HG03469 (cell line): ENCODE data around the gene EMC1.
"Not testable (repeated sequence)": the region's sequence is repeated elsewhere in the genome, so short reads cannot be mapped to it uniquely, and the experiment has no call there.

Source experiments
- ATAC-seq: cut with Tn5 transposase; IDR thresholded peaks from one replicate; pipeline ENCODE4 v1.9.1; 2021; ENCODE audit warnings: mild to moderate bottlenecking, moderate library complexity, moderate number of reproducible peaks; ENCODE audit not compliant: unreplicated experiment

The EMC1 gene

DNA sequence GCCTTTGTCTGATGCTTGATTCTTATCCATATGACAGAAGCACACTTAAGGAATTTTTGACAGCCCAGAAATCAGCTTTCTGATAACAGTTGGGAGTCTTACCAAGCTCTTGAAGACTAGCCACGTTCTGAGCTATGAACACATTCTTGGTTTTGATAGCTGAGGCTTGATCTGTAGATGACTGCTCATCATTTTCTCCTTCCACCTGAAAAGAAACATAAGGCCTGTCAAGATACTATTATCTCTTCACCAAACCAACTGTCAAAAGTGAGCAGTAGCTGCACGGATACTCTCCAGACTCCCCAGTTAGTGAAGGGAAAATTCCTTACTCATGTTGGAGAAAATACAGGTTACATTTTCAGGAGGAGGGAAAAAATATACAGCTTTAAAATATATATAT is 53.5 kb downstream of the EMC1 start:
- no peak for ATAC-seq

DNA sequence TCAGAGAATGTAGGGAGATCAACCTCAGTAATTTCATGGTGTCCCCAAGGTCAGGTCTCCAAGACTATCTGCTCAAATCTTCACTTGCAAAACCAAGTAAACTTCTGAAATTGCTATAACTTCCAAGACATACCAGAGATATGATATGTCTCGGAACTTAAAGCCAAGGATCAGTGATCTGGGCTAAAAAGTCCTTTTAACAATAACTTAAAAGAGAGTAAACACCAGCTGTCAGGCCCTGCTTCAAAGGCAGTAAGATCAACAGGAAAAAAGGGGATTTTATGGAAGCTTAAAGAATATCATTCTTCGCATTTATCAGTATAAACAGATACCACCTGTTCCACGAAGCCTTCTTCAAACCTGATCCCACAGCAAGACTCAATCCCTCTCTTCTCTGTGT is 55.0 kb downstream of the EMC1 start:
- ATAC-seq, result no peak

DNA sequence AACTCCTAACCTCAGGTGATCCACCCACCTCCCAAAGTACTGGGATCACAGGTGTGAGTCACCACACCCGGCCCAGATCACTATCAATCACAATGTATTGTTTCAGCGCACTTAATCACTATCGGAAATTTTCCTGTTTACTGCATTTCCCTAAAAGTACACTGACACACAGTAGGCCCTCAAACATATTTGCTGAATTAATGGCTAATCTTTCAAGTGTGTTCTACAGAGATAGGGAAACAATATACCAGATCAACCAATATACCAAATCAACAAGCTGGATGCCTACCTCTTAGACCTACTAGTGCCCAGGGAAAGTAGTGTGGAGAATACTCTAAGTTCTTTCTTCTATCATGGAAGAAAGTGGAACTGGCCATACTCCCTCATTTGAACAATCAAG is 58.3 kb downstream of the EMC1 start:
- ATAC-seq, result no peak

DNA sequence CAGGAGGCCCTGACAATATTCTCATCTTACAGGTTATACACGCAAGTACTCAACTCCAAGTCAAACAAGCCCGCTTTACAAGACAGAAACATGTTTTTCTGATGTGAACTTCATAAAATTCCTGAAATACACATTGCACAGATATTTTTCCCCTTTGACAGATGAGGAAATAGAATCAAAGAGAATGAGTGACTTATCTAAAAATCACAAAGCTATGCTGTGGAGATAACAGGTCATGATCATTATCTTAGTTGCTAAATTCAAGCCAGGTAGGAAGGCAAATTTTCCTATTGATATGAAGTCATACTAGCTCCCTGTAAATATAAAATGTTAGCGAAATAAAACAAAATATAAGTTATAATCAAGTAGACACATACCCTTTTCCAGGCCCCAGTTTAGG is 59.5 kb downstream of the EMC1 start:
- ATAC-seq, result no peak

DNA sequence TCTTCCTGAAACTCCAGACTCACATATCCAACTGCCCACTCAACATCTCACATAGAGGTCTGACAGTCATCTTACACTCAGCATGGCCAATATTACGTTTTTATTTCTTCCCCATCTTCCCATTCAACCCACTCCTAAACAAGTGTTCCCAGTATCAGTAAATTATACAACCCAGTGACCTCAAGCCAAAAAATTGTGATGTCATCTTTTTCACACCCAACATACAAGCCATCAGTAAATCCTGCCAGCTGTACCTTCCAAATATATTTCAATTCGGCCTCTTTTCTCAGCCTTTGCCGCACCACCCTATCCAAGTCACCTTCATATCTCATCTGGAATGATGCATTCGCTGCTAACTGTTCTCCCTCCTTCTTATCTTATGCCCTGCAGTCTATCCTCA is 60.9 kb downstream of the EMC1 start:
- ATAC-seq, result no peak

DNA sequence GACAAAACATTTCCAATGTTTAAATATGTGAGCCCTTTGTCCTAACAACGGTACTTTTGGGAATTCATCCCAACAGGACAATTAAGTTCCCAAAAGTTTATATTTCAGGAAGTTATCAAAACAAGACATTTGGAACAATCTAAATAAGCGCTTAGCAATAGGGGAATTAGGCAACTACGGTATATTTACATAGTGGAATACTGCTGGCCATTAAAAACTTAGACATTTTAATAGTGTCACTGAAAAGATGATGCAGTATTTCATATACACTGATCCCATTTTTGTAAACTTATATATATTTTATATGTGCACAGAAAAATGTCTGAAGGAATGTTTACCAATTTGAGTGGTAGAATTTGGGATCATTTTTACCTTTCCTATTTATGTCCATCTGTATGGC is 62.1 kb downstream of the EMC1 start:
- no peak for ATAC-seq

DNA sequence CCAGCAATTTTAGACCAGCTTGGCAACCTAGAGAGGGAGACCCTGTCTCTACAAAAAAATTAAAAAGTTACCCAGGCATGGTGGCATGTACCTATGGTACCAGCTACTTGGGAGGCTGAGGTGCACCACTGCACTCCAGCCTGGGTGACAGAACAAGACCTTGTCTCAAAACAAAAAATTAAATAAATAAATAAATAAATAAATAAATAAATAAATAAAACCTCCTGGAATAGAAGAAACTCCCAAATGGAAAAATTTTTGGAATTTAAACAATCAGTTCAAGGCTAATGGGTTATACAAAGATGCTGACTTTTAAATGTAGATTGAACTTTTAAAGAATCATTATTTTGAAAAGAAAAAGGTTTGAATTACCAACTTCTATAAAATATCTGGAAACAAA is 63.5 kb downstream of the EMC1 start:
- ATAC-seq, result no peak

DNA sequence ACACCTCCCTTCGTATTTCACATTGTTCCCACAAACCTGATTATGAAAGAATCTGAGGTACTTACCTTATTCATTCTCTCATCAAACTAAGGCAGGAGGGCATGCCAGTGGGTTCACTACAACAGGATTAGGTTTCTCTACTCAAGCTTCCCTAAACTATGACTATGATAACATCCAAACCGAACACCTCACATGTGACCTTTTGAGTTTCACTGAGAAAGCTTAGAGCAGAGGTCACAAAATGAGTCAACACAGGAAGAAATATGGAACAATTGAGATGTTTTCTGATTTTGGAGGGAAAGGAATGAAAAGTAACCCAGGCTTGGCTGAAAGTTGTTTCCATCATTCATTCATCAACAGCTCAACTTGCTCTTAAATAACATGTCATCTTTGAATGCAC is 65.3 kb downstream of the EMC1 start:
- no peak for ATAC-seq

DNA sequence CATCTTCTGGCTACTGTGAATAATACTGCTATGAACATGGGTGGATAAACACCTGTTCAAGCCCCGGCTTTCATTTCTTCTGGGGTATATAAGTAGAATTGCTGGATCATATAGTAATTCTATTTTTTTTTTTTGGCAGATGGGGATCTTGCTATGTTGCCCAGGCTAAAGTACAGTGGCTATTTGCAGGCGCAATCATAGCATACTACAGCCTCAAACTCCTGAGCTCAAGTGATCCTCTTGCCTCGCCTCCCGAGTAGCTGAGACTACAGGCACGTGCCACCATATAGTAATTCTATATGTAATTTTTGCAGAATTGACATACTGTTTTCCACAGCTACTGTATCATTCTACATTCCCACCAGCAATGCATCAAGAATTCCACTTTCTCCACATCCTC is 69.1 kb downstream of the EMC1 start:
- ATAC-seq, result no peak

DNA sequence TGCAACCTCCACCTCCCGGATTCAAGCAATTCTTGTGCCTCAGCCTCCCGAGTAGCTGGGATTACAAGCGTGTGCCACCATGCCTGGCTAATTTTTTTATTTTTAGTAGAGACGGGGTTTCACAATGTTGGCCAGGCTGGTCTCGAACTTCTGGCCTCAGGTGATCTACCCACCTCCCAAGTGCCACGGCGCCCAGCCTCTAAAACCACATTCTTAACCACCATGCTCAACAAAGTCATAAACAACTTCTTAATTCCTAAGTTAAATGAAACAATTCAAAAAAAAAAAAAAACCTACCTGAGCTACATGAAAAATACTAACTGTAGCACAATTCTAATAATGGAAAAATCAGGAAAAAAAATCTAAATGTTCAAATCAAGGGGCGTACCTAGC is 71.1 kb downstream of the EMC1 start:
- ATAC-seq, result not testable (repeated sequence)

DNA sequence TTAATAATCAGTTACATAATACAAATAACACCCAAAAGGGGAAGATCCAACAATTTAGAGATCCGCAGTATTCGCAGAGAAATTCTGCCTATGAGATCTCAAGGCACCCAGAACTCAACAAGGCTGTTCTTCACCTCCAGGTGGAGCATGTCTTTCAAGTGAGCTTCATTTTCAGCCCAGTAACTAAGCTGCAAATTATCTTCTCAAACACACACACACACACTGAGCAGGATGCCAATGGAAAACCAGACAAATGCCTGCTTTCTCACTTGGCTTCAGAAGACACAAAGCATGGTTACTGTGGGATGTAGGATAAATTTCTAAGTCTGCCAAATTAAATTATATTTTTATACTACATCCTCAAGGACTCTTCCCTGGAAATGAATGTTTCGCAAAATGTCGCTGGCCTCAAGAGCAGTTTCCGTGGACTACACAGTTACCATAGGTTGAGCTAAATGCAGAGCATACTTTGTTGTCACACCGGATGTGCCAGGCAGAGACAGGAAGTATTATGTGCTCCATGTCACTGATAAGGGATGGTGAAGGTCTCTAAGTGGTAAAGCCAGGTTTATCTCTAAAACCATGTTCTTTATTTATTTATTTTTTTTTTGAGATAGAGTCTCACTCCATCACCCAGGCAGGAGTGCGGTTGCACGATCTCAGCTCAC is 71.6 kb downstream of the EMC1 start:
- ATAC-seq, result no peak

DNA sequence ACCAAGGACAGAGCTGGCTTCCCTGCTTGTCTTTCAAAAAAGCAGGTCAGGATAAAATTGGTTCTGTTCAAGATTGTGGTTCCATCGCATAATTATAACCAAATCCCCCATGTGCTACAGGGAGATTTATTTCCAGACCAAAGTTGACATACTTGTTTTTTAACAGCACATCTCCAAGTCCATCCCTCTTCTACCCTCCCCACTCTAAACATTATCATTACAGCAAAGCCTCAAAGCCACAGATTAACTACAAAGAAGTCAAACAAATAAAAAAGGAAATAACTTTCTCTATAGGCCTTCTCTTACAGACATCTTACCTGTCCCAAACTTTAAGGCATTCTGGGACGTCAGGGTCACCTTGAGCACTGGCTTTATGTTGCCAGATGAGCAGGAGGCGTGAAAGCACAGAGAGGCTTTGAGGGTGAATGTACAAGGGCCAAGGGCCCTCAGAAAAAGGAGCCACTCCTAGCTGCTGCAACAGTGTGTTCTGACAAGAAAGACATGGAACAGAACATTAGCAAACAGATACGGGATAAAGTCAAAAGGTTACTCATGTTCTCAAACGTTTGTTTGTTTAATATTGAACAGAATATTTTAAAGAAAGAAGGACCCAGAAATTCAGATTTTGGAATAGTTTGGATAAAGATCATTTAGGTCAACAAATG is 72.5 kb downstream of the EMC1 start:
- no peak for ATAC-seq

DNA sequence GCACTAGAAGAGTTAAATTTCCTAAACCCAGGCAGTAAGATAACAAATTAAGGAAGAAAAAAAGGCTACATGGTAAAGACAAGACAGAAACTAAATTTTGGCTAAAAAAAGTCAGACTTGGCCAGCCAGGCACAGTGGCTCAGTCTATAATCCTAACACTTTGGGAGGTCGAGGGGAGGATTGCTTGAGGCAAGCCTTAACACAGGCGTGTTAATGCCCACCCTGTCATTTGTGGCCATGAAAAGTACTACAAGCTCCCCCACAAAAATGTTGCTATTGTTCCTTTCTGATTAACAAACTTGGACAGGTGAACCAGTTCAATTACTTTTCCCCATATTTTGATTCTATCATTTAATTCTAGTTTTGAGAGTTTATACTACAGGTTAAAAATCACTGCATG is 73.5 kb downstream of the EMC1 start:
- no peak for ATAC-seq

DNA sequence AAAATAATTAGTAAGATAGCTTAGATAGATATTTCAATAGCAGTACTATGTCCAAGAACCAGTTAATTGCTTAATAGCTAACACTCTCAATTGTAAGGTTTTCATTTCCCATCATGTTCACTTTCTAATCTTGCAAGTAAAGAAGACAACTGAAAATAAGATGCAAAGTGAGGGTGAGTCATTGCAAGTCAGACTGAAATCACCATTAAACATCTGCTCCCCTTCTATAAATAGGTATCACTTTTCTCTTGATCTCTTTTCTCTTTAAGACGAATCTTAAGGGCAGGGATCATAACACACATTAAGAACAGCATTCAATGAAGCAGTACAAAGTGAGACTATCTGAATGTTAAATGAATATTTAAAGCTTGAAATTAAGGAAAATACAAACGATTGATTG is 81.7 kb downstream of the EMC1 start:
- ATAC-seq, result no peak

DNA sequence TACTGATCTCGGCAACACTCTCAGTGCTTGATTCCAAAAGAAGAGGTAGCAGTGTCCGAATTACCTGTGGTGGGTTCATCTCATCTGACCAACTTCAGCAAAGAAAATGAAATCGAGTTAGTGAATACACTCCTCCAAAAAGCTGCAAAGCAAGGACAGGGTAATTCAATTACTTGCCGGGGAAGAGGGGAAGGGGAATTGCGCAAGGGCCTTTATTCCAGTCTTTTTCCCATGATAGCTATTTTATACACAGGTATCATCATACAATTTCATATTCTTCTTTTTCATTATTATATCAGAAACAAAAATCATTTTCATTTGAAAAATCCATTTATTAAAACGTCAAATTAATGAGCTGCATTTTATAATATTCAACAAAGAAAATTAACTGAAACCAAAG is 84.2 kb downstream of the EMC1 start:
- no peak for ATAC-seq

DNA sequence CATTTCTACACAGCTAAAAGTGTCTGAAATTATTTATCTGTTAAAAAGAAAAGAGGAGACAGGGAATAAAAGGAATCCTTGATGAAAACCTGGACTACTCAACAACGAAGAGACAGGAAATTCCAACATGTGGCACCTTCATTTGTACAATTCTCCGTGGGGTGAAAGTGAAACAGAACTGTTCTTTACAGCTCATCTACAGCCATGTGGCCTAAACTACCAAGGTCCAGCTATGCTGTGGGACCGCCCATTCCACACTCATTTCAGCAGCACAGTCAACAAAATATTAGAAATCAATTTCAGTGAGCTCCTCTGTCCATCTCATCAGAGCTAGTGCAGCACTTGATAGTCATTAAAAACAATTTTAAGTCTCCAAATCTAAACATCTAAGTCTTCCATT is 85.3 kb downstream of the EMC1 start:
- ATAC-seq, result no peak
